SKM-1 (cell line): Measurements from ENCODE around the gene CNIH2.
A peak's percentile ranks its signal among the peaks of the same experiment; 100 is the strongest.
"Not testable (repeated sequence)": the region's sequence is repeated elsewhere in the genome, so short reads cannot be mapped to it uniquely, and the experiment has no call there.

Source experiments
- DNase-seq: peaks from one replicate; lab custom pipeline; 2025; ENCODE audit not compliant: unreplicated experiment; lab: John Stamatoyannopoulos, UW

The CNIH2 gene

GRCh38 chr11:66289548-66290329, 11.8 kb downstream of the CNIH2 start:
- peak; percentile 46 for DNase-seq

DNA sequence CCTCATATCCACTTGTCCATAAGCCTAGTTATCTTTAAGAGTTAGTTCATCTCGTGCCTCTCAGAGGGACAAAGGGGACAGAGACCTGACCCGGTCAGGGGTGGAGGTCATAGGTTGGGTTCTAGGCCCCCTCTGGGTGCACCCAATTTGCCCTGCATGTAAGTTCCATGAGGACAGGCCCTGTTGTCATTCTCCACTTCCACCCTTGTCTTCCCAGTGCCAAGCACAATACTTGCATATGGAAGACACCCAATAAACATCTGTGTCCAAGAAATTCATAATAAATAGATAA, 12.3 kb downstream of the CNIH2 start:
- DNase-seq: no peak

DNA sequence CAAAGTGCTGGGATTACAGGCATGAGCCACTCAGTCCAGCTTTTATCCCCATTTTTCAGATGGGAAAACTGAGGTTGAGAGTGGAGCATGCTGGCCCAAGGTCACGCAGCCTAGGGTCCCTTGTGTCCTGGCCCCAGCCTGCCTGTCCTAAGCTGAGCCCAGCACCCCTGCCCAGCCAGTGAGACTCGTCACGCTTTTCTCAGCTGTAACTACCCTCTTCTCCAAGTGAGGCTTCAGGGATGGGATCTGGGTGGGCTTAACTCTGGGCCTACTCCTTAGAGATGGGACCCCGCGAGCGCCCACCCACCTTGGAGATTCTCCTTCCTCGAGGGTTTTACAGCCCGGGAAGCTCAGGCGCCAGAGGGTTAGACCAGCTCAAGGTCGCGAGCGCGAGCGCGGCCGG, 13.3 kb downstream of the CNIH2 start:
- no peak for DNase-seq

- DNase-seq: no peak
Observed at GRCh38 chr11:66291706-66292542, 13.9 kb downstream of the CNIH2 start, which contains the start of gene TMEM151A. Gene TMEM151A, plus strand, starts transcription at chr11:66291894. Its CDS starts 120 bp downstream, at chr11:66292014.

DNA sequence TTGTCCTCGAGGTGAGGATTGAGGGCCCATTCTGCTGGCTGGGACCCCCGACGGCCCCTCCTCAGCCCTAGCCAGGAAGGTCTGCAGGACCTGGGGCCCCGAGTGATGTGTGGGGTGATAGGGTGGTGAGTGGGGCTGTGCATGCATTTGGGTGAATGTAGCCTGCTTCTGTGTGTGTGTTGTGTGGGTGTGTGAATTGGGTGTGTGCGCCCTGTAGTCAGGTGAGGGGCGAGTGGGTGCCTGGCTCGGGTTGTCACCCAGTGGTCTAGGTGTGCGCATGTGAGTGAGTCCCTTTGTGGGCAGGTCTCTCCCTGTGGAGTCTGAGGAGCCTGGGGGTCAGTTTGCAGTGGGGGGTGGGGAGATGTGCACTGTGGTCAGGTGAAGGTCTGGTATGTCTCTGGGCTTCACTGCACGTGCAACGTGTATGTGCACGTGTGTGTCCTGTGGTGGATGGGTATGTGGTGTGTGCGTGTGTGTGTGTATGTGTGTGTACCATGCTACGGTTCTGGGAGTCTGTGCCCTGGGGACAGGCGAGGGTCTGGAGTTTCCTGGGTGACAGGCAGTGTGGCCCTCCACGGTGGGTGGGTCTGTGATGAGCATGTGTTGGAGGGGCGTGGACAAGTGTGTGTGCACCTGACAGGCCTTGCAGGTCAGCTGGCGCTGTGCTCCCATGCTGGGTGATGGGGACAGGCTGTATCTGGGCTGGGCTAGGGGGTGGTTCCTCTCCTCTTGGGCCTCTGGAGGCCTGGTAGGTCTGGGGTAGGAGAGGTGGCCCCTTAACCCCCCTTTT, 14.8 kb downstream of the CNIH2 start:
- no peak for DNase-seq

- DNase-seq: no peak
Observed at GRCh38 chr11:66293352-66293751, 15.4 kb downstream of the CNIH2 start.

- no peak for DNase-seq
Observed at GRCh38 chr11:66293777-66294625, 16.0 kb downstream of the CNIH2 start.

DNA sequence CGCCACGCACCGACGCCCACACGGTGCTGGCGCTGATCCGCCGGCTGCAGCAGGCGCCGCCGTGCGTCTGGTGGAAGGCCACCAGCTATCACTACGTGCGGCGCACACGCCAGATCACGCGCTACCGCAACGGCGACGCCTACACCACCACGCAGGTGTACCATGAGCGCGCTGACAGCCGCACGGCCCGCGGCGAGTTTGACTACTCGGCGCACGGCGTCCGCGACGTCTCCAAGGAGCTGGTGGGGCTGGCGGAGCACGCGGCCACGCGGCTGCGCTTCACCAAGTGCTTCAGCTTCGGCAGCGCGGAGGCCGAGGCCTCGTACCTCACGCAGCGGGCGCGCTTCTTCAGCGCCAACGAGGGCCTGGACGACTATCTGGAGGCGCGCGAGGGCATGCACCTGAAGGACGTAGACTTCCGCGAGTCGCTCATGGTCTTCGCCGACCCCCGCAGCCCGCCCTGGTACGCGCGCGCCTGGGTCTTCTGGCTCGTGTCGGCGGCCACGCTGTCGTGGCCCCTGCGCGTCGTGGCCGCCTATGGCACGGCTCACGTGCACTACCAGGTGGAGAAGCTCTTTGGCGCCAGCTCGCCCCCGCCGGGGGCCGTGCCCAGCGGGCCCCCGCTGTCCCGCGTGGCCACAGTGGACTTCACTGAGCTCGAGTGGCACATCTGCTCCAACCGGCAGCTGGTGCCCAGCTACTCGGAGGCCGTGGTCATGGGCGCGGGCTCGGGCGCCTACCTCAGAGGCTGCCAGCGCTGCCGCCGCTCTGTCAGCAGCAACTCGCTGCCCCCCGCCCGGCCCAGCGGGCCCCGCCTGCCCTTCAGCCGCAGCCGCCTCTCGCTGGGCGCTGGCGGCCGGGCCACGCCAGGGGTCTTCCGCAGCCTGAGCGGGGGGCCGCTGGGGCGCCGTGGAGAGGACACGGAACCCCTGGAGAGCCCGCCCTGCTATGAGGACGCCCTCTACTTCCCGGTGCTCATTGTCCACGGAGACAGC, 16.9 kb downstream of the CNIH2 start:
- no peak for DNase-seq

DNA sequence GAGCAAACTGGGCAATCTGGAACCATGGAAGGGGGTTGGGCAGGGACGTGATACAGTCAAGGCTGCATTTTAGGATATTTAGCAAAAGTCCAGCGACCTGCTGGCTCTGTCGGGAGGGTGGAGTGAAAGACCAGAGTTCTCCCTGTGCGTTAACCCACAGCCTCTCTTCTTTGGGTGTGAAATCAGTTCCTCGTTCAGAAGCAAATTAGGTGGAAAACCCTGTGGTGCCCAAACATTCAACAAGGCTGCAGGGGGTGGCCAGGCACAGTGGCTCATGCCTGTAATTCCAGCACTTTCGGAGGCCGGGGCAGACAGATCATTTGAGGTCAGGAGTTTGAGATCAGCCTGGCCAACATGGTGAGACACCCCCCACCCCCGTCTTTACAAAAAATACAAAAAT, 19.6 kb downstream of the CNIH2 start:
- no peak for DNase-seq

DNA sequence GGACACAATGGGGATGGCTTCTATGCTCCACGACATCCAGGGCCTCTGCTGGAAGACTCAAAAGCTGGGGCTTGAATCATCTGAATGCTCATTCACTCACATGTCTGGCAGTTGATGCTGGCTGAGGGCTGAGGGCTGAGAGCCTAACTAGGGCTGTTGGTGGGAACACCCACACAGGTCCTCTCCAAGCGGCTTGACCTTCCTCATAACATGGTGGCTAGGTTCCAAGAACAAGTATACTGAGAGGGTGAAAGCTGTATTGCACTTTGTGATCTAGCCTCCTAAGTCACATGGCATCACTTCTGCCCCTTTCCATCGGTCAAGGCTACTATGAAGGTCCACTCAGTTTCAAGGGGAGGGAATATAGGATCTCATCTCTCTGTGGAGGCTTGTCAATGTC, 21.2 kb downstream of the CNIH2 start:
- no peak for DNase-seq

DNA sequence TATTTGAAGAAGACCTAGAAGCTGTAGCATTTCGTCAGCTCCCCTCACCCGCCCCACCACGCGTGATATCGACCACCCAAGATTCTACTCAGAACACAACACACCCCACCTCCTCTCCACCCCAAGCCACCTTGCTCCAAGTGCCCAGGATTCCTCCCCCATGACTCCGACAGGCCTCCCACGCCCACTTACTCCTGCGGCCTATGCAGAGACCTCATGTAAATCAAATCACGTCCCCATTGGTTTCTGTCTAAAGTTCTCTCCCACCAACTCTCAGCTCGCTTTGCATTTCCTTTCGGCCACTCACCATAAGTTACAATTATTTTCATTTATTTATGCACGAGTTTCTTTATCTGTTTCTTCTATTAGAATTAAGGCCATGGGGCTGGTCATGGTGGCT, 24.7 kb downstream of the CNIH2 start:
- no peak for DNase-seq

- no peak for DNase-seq
Observed at GRCh38 chr11:66309475-66309874, 31.5 kb downstream of the CNIH2 start.

DNA sequence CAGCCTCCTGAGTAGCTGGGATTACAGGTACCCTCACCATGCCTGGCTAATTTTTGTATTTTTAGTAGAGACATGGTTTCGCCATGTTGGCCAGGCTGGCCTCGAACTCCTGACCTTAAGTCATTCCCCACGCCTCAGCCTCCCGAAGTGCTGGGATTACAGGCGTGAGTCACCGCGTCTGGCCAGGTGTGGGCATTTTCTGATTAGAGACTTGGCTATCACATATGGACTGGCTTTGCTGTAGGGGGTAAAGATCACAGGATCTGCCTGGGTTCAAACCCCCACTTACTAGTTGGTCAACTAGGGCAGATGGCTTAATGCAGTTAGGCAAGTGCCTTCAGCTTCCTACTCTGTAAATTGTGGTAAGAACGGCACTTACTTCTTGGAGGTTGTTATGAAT, 32.3 kb downstream of the CNIH2 start:
- DNase-seq: no peak

- not testable (repeated sequence) for DNase-seq
Observed at GRCh38 chr11:66310803-66311440, 32.9 kb downstream of the CNIH2 start.

- DNase-seq: no peak
Observed at GRCh38 chr11:66311470-66311964, 33.5 kb downstream of the CNIH2 start.

DNA sequence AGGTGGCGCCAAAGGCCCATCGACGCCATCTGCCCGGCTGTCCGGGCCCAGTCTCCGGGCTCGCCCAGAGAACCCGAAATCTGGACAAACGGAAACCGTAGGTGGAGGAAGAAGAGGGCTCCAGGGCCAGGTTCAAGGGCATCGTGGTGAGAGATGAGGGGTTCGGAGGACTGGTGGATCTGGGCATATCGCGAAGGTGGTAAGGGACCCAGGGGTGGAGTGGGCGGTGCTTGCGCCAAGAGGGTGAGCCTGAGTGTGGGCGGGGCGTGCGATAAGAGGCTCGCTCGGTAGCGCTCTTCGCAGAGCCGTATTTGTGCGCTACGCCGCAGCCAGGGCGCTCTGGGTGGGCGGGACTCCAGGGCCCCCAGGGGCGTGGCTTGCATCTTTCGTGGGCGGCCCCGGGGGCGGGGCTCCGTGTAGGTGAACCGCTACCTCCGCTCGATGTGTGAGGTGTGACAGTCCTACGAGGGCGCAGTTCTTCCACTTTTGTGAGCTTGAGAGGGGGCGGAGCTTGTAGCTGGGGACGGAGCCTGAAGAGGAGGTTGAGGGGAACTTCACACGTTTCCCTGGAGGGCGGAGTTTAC, 34.1 kb downstream of the CNIH2 start:
- peak; percentile 54 for DNase-seq

GRCh38 chr11:66312549-66313320, 34.8 kb downstream of the CNIH2 start:
- DNase-seq: peak; percentile 88
